SU-DHL-6 (cell line): ENCODE results near the gene FADS6.

Source experiments
- H2AFZ ChIP-seq: fragments of 200-600 bp; sonication (generic); 2 replicates; pipeline ENCODE4 v1.6.1; 2014; ENCODE audit warnings: low read depth, mild to moderate bottlenecking, moderate library complexity, mixed read lengths, antibody characterized with exemption, low read length; ENCODE audit not compliant: severe bottlenecking
- H3F3A ChIP-seq: fragments of 200-600 bp; shearing (Covaris generic); 2 replicates; pipeline ENCODE4 v1.6.0; 2016; ENCODE audit warnings: antibody characterized with exemption, mild to moderate bottlenecking; ENCODE audit not compliant: insufficient read depth
- H3K27ac ChIP-seq: fragments of 200-600 bp; sonication (generic); 2 replicates; pipeline ENCODE4 v1.5.1; 2016; ENCODE audit warnings: low read depth, mild to moderate bottlenecking, low read length, moderate library complexity, mixed read lengths
- H3K27me3 ChIP-seq: fragments of 200-600 bp; sonication (generic), shearing (Covaris generic); 2 replicates; pipeline ENCODE4 v1.6.0; 2014; ENCODE audit warnings: mild to moderate bottlenecking, low read length
- H3K36me3 ChIP-seq: fragments of 200-600 bp; sonication (generic); 2 replicates; pipeline ENCODE4 v1.6.1; 2014; ENCODE audit warnings: mild to moderate bottlenecking, low read length, mixed read lengths
- H3K4me2 ChIP-seq: fragments of 300-600, 200-600 bp; shearing (Covaris generic), sonication (generic); 2 replicates; pipeline ENCODE4 v1.6.0; 2014; ENCODE audit warnings: low read length, low read depth, mild to moderate bottlenecking; ENCODE audit not compliant: poor library complexity, severe bottlenecking
- H3K4me3 ChIP-seq: fragments of 200-600 bp; sonication (generic); 2 replicates; pipeline ENCODE4 v1.5.1; 2014; ENCODE audit warnings: antibody characterized with exemption, low read length, mild to moderate bottlenecking, mixed read lengths; ENCODE audit not compliant: insufficient read depth, poor library complexity, severe bottlenecking
- H3K79me2 ChIP-seq: fragments of 200-600 bp; sonication (generic); 2 replicates; pipeline ENCODE4 v1.6.1; 2014; ENCODE audit warnings: mild to moderate bottlenecking, low read length, moderate library complexity; ENCODE audit not compliant: insufficient read depth
- H3K9ac ChIP-seq: fragments of 200-600 bp; sonication (generic); 2 replicates; pipeline ENCODE4 v1.7.0; 2014; ENCODE audit warnings: mild to moderate bottlenecking, low read length
- H3K9me2 ChIP-seq: fragments of 200-600 bp; sonication (generic); replicated peaks from 2 replicates; pipeline ENCODE4 v1.6.1; 2014; ENCODE audit warnings: low read length; ENCODE audit not compliant: insufficient read depth
- H3K9me3 ChIP-seq: fragments of 200-600 bp; sonication (generic); 2 replicates; pipeline ENCODE4 v1.6.1; 2014; ENCODE audit warnings: low read length, mixed read lengths; ENCODE audit not compliant: insufficient read depth
- H4K20me1 ChIP-seq: fragments of 200-600 bp; sonication (generic); 2 replicates; pipeline ENCODE4 v1.6.1; 2014; ENCODE audit warnings: low read depth, mild to moderate bottlenecking, antibody characterized with exemption, low read length, moderate library complexity, mixed read lengths
- CTCF ChIP-seq: fragments of 200-600 bp; sonication (generic); IDR thresholded peaks from one replicate; pipeline ENCODE4 v1.5.1; 2017; ENCODE audit warnings: antibody characterized with exemption, mild to moderate bottlenecking, low read length, moderate library complexity; ENCODE audit not compliant: insufficient read depth, poor library complexity, severe bottlenecking
- EZH2phosphoT487 ChIP-seq: fragments of 200-600 bp; sonication (generic), shearing (Covaris generic); conservative IDR thresholded peaks from 2 replicates; pipeline ENCODE4 v1.6.1; 2018; ENCODE audit warnings: mild to moderate bottlenecking, antibody characterized with exemption, low read length, moderate library complexity, mixed read lengths

FADS6 gene

GRCh38 chr17:74854792-74855191, 38.6 kb downstream of the FADS6 start:
- H3K4me2 ChIP-seq, result no peak overlapping the region
- H4K20me1 ChIP-seq, result no peaks in the 10 kb centered on the region
- H3K9me3 ChIP-seq, result no peaks in the 10 kb centered on the region
- no peaks in the 10 kb centered on the region for H3K36me3 ChIP-seq
- no peaks in the 10 kb centered on the region for H3F3A ChIP-seq
- no peak overlapping the region for H3K4me3 ChIP-seq
- no peak overlapping the region for H3K27ac ChIP-seq
- H2AFZ ChIP-seq, result no peak overlapping the region
- H3K9me2 ChIP-seq, result no peaks in the 10 kb centered on the region
- no peak for TF ChIP-seq EZH2phosphoT487
- TF ChIP-seq CTCF, result no peak
- no peak overlapping the region for H3K9ac ChIP-seq
- H3K79me2 ChIP-seq, result no peaks in the 10 kb centered on the region
- no peaks in the 10 kb centered on the region for H3K27me3 ChIP-seq

- no peak overlapping the region for H3K4me2 ChIP-seq
- H3K27me3 ChIP-seq, result no peaks in the 10 kb centered on the region
- H2AFZ ChIP-seq, result no peak overlapping the region
- no peaks in the 10 kb centered on the region for H3K9me3 ChIP-seq
- H3K27ac ChIP-seq, result no peak overlapping the region
- H3K79me2 ChIP-seq, result no peaks in the 10 kb centered on the region
- no peaks in the 10 kb centered on the region for H3K9me2 ChIP-seq
- TF ChIP-seq EZH2phosphoT487 (no peak), CTCF (no peak)
- no peak overlapping the region for H3K9ac ChIP-seq
- H3K4me3 ChIP-seq, result no peak overlapping the region
- H3K36me3 ChIP-seq, result no peaks in the 10 kb centered on the region
- no peaks in the 10 kb centered on the region for H3F3A ChIP-seq
- H4K20me1 ChIP-seq, result no peaks in the 10 kb centered on the region
Observed at GRCh38 chr17:74853669-74854068, 39.8 kb downstream of the FADS6 start.

- H3K4me2 ChIP-seq, result peak overlapping the region; percentile 54
Observed at GRCh38 chr17:74853048-74853397, 40.4 kb downstream of the FADS6 start.

More at GRCh38 chr17:74853048-74853397, 40.4 kb downstream of the FADS6 start:
- Histone ChIP-seq H3K9me3 (no peaks in the 10 kb centered on the region), H3K27me3 (no peaks in the 10 kb centered on the region), H3K4me3 (peak overlapping the region; percentile 9), H3K9ac (peak overlapping the region; percentile 35), H3K36me3 (no peaks in the 10 kb centered on the region), H3F3A (no peaks in the 10 kb centered on the region), H4K20me1 (no peaks in the 10 kb centered on the region), H3K79me2 (no peaks in the 10 kb centered on the region), H3K9me2 (no peaks in the 10 kb centered on the region), H3K27ac (no peak overlapping the region), H2AFZ (peak overlapping the region; percentile 73)
- 0 out of 2 replicates have a peak, but pooled peaks have one; percentile 16 for TF ChIP-seq EZH2phosphoT487
- no peak for TF ChIP-seq CTCF
